ENCODE data around the gene MMP23B. TPM values are rescaled to one million over a fixed set of nuclear protein-coding genes. Genes with fewer than 3 reads are reported as not detected.

The MMP23B gene
- 100 to 1,000 TPM in 1 of 2 donors, 10 to 100 TPM in 1; 87.2 to 201 TPM for total RNA-seq

- Histone ChIP-seq H3K36me3 (peaks cover 3% of the 10 kb centered on the region), H3K27ac (peak within 1 kb of the TSS; percentile 70 to 87), H3K9me3 (no peaks in the 10 kb centered on the region), H3K4me1 (ENCODE audit: control insufficient read depth in 1 of 2, low read depth in 2 of 2) (peaks cover 6 to 13% of the 10 kb centered on the region in 2 donors), H3K27me3 (replicated peaks; ENCODE audit: insufficient read depth) (no peaks in the 10 kb centered on the region), H3K4me3 (peak within 1 kb of the TSS; percentile 74)
- ATAC-seq (ENCODE audit: insufficient number of reproducible peaks, low FRiP score, low read depth) (no peak), DNase-seq (ENCODE audit: low spot score) (no peak)
- no peak for TF ChIP-seq CTCF (IDR thresholded peaks at IDR 0.05)
Measured at GRCh38 chr1:1631782-1632420, at the start of gene MMP23B. Gene MMP23B (plus strand): TSS chr1:1632173. CDS start chr1:1632219, 46 bp downstream.

GRCh38 chr1:1582585-1583346 lies 49.2 kb upstream of the MMP23B start:
- Histone ChIP-seq H3K27ac (no peak overlapping the region), H3K9me3 (no peaks in the 10 kb centered on the region), H3K4me3 (no peak overlapping the region), H3K4me1 (ENCODE audit: control insufficient read depth in 1 of 2, low read depth in 2 of 2) (no peaks in the 10 kb centered on the region), H3K27me3 (replicated peaks; ENCODE audit: insufficient read depth) (no peaks in the 10 kb centered on the region), H3K36me3 (no peaks in the 10 kb centered on the region)
- DNase-seq (ENCODE audit: low spot score) = no peak
- ATAC-seq (ENCODE audit: insufficient number of reproducible peaks, low FRiP score, low read depth) = no peak
- TF ChIP-seq CTCF (IDR thresholded peaks at IDR 0.05) = no peak

- no peak for TF ChIP-seq CTCF (IDR thresholded peaks at IDR 0.05)
- Histone ChIP-seq H3K36me3 (no peaks in the 10 kb centered on the region), H3K27me3 (replicated peaks; ENCODE audit: insufficient read depth) (no peaks in the 10 kb centered on the region), H3K4me1 (ENCODE audit: control insufficient read depth in 1 of 2, low read depth in 2 of 2) (no peaks in the 10 kb centered on the region), H3K9me3 (no peaks in the 10 kb centered on the region), H3K4me3 (no peak overlapping the region), H3K27ac (no peak overlapping the region)
- DNase-seq (ENCODE audit: low spot score) (no peak), ATAC-seq (ENCODE audit: insufficient number of reproducible peaks, low FRiP score, low read depth) (no peak)
Measured at GRCh38 chr1:1583347-1584010, 48.5 kb upstream of the MMP23B start.

- H3K36me3 ChIP-seq = no peaks in the 10 kb centered on the region
- DNase-seq (ENCODE audit: low spot score) (no peak), ATAC-seq (ENCODE audit: insufficient number of reproducible peaks, low FRiP score, low read depth) (no peak)
- TF ChIP-seq CTCF (IDR thresholded peaks at IDR 0.05) = no peak
- H3K27ac ChIP-seq = no peak overlapping the region
- no peak overlapping the region for H3K4me3 ChIP-seq
- H3K9me3 ChIP-seq = no peaks in the 10 kb centered on the region
- H3K4me1 ChIP-seq (ENCODE audit: control insufficient read depth in 1 of 2, low read depth in 2 of 2) = no peaks in the 10 kb centered on the region
- no peaks in the 10 kb centered on the region for H3K27me3 ChIP-seq (replicated peaks; ENCODE audit: insufficient read depth)
Measured at GRCh38 chr1:1591452-1591851, 40.5 kb upstream of the MMP23B start.

Data from thoracic aorta (tissue), 2 donors.